ENCODE measurements around the gene FBXW7. TPM values are rescaled to one million over a fixed set of nuclear protein-coding genes. Genes with fewer than 3 reads are reported as not detected.
A peak's percentile ranks its signal among the peaks of the same experiment; 100 is the strongest.

Gene FBXW7
- total RNA-seq, 1 donor = 79.5 TPM

DNA sequence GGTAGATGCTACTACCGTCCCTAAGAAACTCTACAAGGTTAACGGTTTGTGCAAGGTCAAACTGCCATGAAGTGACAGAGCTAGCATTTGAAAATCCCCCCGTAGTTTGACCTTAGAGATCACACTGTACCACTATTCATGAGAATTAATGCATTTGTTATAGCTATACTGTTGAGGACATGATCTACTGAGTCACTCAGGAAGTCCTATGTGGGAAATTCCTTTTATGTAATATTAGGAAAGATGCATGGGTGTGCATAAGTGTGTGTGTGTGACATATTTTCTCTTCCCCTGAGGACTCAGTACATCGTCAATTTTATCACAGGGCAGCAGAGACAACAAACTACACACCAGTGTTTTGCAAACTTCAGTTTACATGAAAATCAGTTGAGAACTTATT is 141.1 kb downstream of the FBXW7 start:
- no peak overlapping the region for H3K4me3 ChIP-seq (ENCODE audit: low read depth, low read length)
- TF ChIP-seq, protein P1, sequence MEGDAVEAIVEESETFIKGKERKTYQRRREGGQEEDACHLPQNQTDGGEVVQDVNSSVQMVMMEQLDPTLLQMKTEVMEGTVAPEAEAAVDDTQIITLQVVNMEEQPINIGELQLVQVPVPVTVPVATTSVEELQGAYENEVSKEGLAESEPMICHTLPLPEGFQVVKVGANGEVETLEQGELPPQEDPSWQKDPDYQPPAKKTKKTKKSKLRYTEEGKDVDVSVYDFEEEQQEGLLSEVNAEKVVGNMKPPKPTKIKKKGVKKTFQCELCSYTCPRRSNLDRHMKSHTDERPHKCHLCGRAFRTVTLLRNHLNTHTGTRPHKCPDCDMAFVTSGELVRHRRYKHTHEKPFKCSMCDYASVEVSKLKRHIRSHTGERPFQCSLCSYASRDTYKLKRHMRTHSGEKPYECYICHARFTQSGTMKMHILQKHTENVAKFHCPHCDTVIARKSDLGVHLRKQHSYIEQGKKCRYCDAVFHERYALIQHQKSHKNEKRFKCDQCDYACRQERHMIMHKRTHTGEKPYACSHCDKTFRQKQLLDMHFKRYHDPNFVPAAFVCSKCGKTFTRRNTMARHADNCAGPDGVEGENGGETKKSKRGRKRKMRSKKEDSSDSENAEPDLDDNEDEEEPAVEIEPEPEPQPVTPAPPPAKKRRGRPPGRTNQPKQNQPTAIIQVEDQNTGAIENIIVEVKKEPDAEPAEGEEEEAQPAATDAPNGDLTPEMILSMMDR (IDR thresholded peaks at IDR 0.05; ENCODE audit: insufficient read depth, low read depth, low read length) = no peak
- DNase-seq (ENCODE audit: low read depth) = no peak

DNA sequence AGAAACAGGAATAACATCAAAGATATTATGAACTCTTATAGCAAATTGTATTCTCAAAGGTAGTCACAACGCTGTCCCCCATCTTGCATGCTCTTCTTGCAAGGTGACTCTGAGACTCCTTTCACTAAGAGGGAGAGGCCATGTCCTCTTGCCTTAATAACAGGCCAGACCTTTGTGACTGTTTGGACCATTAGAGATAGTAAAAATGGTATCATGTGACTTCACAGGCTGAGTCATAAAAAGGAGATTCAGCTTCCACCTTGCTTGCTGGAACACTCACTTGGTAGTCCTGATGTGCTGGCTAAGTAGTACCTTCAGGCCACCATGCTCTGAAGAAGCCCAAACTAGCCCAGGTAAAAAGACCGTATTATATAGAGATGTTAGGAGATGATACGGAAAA is 143.8 kb downstream of the FBXW7 start:
- TF ChIP-seq, protein P1 (IDR thresholded peaks at IDR 0.05; ENCODE audit: insufficient read depth, low read depth, low read length) = no peak
- no peak overlapping the region for H3K4me3 ChIP-seq (ENCODE audit: low read depth, low read length)
- DNase-seq (ENCODE audit: low read depth) = no peak

DNA sequence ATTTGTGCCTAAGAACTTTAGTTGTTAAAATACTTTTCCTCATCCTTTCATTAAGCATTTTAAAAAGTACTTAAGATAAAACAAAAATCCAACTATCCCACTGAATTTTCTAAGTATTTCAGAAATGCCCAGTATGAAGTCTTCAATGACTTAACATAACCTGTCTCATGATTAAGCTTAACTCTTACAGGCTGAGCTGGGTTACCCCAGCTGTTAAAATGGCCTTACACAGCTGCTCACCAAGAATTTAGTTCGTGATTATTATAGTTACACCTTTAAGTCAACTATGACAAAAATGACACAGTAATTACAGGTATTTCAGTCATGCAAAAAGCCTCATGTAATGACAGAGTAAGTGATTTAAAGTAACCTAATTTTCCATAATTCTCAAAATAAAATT is 145.7 kb downstream of the FBXW7 start:
- TF ChIP-seq, protein P1 (IDR thresholded peaks at IDR 0.05; ENCODE audit: insufficient read depth, low read depth, low read length) = no peak
- no peak overlapping the region for H3K4me3 ChIP-seq (ENCODE audit: low read depth, low read length)
- no peak for DNase-seq (ENCODE audit: low read depth)

DNA sequence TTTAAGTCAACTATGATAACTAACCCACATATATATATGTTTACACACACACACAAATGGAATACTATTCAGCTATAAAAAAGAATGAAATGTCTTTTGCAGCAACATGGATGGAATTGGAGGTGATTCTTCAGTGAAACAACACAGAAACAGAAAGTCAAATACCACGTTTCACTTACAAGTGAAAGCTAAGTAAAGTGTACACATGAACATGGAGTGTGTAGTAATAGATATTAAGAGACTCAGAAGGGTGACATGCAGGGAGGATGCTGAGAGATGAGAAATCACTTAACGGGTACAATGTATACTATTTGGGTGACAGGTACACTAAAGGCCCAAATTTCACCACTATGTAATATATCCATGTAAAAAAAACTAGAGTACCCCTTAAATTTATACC is 146.5 kb downstream of the FBXW7 start:
- no peak for DNase-seq (ENCODE audit: low read depth)
- no peak overlapping the region for H3K4me3 ChIP-seq (ENCODE audit: low read depth, low read length)
- TF ChIP-seq, protein P1 (IDR thresholded peaks at IDR 0.05; ENCODE audit: insufficient read depth, low read depth, low read length) = no peak

DNA sequence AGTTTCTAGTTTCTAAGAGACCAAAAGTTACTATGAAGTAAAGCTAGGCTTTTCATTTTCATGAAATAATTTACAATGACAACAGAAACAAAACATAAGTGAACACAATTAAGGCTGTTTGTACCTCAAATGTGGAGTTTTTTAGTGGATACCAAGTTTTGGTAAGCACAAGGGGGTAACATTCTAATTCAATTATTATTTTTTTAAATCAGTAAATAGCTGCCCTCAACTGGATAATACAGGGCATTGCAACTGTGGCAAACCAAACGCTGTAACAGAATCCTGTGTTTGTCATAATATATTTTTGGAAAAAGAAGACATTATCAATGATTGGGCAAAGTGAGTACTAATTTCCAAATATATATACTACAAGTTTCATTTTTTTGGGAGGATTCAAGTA is 150.3 kb downstream of the FBXW7 start:
- no peak overlapping the region for H3K4me3 ChIP-seq (ENCODE audit: low read depth, low read length)
- no peak for DNase-seq (ENCODE audit: low read depth)
- TF ChIP-seq, protein P1 (IDR thresholded peaks at IDR 0.05; ENCODE audit: insufficient read depth, low read depth, low read length) = peak; percentile 58

DNA sequence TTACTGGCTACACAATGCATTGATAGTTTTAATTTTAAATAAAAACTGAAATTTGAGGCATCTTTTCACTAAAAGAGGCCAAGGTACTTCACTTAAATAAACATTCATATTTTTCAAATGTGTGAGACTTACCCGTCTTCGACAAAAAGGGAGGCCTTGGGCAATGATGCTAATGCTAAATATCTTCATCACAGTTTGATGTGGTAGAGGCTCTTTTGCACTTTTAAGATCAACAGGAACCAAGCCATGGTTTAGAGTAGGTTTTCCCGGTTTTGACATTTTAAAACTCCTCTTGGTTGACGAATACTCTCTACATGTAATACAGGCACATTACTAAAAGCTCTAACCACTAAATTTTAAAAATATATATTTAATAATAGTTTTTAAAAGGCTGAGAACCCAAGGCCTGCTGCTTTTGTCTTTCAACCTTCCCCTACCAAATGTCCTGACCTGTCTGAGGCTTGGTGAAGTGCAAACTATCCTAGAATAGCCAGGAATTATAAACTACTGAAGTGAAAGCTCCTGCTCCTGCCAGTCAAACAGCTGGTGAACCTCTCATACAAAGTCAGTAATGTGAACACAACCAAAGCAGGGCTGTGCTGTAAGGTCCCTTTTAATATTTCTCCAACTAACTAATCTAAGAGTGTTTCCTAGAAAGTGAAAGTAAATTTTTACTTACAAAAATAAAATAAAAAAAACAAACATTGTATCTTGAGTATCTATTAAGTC is 153.7 kb downstream of the FBXW7 start:
- peak; percentile 24 for DNase-seq (ENCODE audit: low read depth)
- peak overlapping the region; percentile 17 for H3K4me3 ChIP-seq (ENCODE audit: low read depth, low read length)
- TF ChIP-seq, protein P1 (IDR thresholded peaks at IDR 0.05; ENCODE audit: insufficient read depth, low read depth, low read length) = no peak

DNA sequence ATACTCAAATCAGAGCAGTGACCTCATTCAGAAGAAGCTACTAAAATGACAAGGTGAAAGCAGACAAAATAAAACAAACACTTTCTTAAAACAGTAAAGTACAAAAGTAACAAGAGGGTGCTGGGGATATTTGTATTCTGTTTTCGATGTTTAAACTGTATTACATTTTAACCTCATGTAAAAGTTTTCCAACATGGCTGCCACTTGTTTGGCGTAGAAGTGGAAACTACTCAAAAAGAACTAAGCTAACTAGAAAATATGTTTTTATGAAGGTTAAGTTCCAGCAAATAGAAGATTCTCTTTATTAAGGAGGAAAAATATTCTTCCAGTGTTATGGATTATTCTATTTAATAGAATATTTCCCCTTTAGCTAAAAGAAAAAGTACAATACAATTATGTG is 155.0 kb downstream of the FBXW7 start:
- no peak overlapping the region for H3K4me3 ChIP-seq (ENCODE audit: low read depth, low read length)
- DNase-seq (ENCODE audit: low read depth) = no peak
- TF ChIP-seq, protein P1 (IDR thresholded peaks at IDR 0.05; ENCODE audit: insufficient read depth, low read depth, low read length) = no peak

Measured in fibroblast of villous mesenchyme (primary cell).